Breast epithelium (tissue), 3 donors: ENCODE measurements around the gene NEU1.

Source experiments
- CTCF ChIP-seq, 3 donors: fragments of 450-650 bp; IDR thresholded peaks; one replicate each; pipeline ENCODE4 v1.5.1; 2016 to 2017; ENCODE audit warnings: antibody characterized with exemption in 3 of 3, mild to moderate bottlenecking in 3 of 3, moderate library complexity in 3 of 3
- POLR2A ChIP-seq: fragments of 450-650 bp; IDR thresholded peaks from one replicate; pipeline ENCODE4 v1.6.1; 2016; ENCODE audit warnings: antibody characterized with exemption, mild to moderate bottlenecking, moderate library complexity
- POLR2AphosphoS5 ChIP-seq, 3 donors: sonication (generic); formaldehyde crosslinking; IDR thresholded peaks; one replicate each; pipeline ENCODE4 v1.6.1; 2017; ENCODE audit warnings: antibody characterized with exemption in 3 of 3

DNA sequence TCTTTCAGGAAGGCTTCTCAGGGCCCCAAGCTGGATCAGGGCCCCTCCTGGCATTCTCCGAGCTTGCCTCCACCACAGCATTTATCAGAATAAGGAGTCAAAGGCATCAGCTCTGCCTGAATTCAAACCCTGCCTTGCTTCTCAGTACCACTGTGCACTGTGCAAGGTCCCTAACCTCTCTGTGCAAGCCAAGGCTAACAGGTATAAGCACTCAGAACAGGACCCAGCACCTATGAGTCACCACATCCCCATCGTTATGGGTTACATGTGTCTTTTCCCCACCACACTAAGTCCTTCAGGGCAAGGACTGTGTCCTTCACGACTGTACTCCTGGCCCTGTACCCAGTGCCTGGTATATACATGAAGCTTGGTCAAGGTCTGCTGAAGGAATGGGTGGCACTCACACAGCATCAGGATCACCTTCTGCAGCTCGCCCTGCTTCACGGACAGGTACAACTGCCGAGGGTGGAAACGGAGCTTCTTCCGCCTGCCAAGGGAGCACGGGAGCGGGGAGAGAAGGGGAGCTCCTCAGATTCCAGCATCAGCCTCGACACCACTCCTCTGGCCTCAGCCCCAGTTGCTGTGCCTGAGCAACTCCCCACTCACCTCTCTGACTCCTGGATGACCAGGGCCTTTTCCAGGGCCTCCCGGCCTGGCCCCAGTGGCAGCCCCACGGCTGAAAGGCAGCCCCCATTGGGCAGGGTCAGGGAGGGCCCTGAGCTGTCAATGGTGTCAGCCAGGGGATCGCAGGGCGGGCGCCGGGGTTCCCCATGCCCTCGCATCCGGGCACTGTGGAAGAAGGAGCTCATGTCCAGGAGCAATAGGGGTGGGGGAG, 24.8 kb upstream of the NEU1 start:
- no peak for TF ChIP-seq CTCF (IDR thresholded peaks at IDR 0.05)
- no peak for TF ChIP-seq POLR2A
- no peak for TF ChIP-seq POLR2AphosphoS5 (IDR thresholded peaks at IDR 0.05)
